Suprapubic skin (tissue), 4 donors: Measurements from ENCODE around the gene ACTR1B.

Experiments
- CTCF ChIP-seq, 2 donors: fragments of 200-600 bp in 1 of 2; fragments of 450-650 bp in 1 of 2; sonication (generic) in 1 of 2; IDR thresholded peaks; one replicate each; pipeline ENCODE4 v1.5.1; 2016 to 2019; ENCODE audit warnings: antibody characterized with exemption in 2 of 2, mild to moderate bottlenecking in 1 of 2, moderate library complexity in 1 of 2
- POLR2A ChIP-seq, 2 donors: fragments of 450-650 bp; IDR thresholded peaks; one replicate each; pipeline ENCODE4 v1.6.1; 2017; ENCODE audit warnings: antibody characterized with exemption in 2 of 2, mild to moderate bottlenecking in 2 of 2, moderate library complexity in 2 of 2
- POLR2AphosphoS5 ChIP-seq, 3 donors: sonication (generic); formaldehyde crosslinking; IDR thresholded peaks; one replicate each; pipeline ENCODE4 v1.6.1; 2017; ENCODE audit warnings: antibody characterized with exemption in 3 of 3

GRCh38 chr2:97706112-97706511 is 42.3 kb upstream of the ACTR1B start:
- TF ChIP-seq POLR2AphosphoS5 (IDR thresholded peaks at IDR 0.05) (no peak), POLR2A (IDR thresholded peaks at IDR 0.05) (no peak), CTCF (IDR thresholded peaks at IDR 0.05) (no peak)
